Measurements from ENCODE around the gene ERCC3. TPM values are rescaled to one million over a fixed set of nuclear protein-coding genes. Genes with fewer than 3 reads are reported as not detected.

The ERCC3 gene
- total RNA-seq: 10 to 100 TPM; 21.6 to 22.1 TPM
- long read RNA-seq, transcript ERCC3-201 (15 exons, 2,750 nt): major isoform, 36 of 43 reads
- long read RNA-seq, partial matches to known transcripts: 4 of 43 reads
- long read RNA-seq, other reads (novel, unspliced or antisense): 2 of 43 reads

GRCh38 chr2:127293748-127294562 is at the start of gene ERCC3:
TSS of gene ERCC3 (minus strand) at chr2:127294144. CDS start at chr2:127294081, 63 bp downstream.
- DNase-seq (peak; percentile 92), ATAC-seq (peak; percentile 97 to 98)
- intact Hi-C loops (cut with DNase I): no loop called here

- no peak for DNase-seq
- no peak for ATAC-seq
- intact Hi-C loops (cut with DNase I): no loop called here
Observed at GRCh38 chr2:127343277-127343676, 49.3 kb upstream of the ERCC3 start.

DNA sequence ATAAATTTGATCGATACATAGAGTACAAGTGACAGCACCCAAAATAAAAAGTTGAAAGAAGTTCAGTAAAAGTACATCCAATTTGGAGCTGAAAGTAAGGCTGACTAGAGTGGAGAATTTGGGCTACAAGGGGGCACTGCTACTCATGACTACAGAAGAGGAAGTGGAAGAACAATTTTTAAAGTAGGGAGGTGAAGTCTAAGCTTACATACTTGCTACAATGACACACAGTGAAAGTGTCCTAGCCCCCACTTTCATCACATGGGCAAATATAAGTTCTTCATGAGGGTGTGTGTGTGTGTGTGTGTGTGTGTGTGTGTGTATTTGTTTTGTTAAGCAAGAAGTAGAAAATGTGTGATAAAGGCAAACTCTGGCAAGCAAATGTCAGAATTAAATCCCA is 48.2 kb upstream of the ERCC3 start:
- ATAC-seq: no peak
- intact Hi-C loops (cut with DNase I): no loop called here
- no peak for DNase-seq

DNA sequence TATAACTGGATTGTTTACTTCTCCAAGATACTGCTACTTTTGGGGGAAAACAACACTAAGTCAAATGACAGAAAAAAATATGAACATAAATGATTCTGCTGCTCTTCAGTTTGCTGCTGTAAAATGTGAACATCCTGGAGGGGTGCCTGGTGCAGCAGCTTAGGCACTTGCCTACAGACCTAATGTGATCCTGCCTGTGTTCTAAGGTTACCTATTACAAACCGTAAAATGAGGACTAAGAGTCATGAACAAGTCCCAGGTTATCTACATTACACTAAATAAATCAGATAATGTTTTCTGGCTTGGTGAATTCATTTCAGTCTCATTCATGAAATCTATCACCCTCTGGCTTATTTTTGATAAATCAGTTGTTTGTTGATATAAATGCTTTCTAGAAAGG is 38.4 kb upstream of the ERCC3 start:
- ATAC-seq (no peak), DNase-seq (no peak)
- intact Hi-C loops (cut with DNase I): no loop called here

- no peak for ATAC-seq
- no peak for DNase-seq
- intact Hi-C loops (cut with DNase I): no loop called here
Observed at GRCh38 chr2:127330753-127331152, 36.8 kb upstream of the ERCC3 start.

GRCh38 chr2:127326289-127326945 is 32.5 kb upstream of the ERCC3 start:
- DNase-seq: no peak
- ATAC-seq: peak in 1 of 2 donors; percentile 75
- intact Hi-C loops (cut with DNase I): loop anchor here in 1 of 2 donors (10.0 kb wide), 1 partner anchor 148 kb away; no protein-coding TSS in a partner anchor

- DNase-seq (no peak), ATAC-seq (peak in 1 of 2 donors; percentile 63)
- intact Hi-C loops (cut with DNase I): loop anchor here (2.0 to 10.0 kb wide), 2 partner anchors 150 to 154 kb away; no protein-coding TSS in a partner anchor
Observed at GRCh38 chr2:127324635-127325034, 30.7 kb upstream of the ERCC3 start.

DNA sequence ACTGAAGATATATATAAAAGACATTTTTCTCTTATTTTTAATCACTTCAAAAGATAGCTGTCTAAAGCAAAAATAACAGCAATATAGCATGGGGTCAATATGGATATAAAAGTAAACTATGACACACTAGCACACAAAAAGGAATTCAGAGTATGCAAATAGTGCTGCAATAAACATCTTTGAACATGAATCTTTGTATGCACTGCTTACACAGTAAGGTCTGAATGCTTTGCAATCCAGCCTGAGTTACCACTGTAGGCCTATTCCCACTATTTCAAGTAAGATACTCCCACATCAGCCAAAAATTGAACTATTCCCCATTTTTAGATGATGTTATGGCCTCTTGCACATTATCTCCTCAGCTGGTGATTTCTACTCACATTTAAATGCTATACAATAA is 27.4 kb upstream of the ERCC3 start:
- ATAC-seq (no peak), DNase-seq (no peak)
- intact Hi-C loops (cut with DNase I): loop anchor here in 1 of 2 donors (10.0 kb wide), 1 partner anchor 153 kb away; no protein-coding TSS in a partner anchor

- DNase-seq: no peak
- no peak for ATAC-seq
- intact Hi-C loops (cut with DNase I): loop anchor here in 1 of 2 donors (10.0 kb wide), 1 partner anchor 154 kb away; no protein-coding TSS in a partner anchor
Observed at GRCh38 chr2:127320586-127321275, 26.8 kb upstream of the ERCC3 start.

DNA sequence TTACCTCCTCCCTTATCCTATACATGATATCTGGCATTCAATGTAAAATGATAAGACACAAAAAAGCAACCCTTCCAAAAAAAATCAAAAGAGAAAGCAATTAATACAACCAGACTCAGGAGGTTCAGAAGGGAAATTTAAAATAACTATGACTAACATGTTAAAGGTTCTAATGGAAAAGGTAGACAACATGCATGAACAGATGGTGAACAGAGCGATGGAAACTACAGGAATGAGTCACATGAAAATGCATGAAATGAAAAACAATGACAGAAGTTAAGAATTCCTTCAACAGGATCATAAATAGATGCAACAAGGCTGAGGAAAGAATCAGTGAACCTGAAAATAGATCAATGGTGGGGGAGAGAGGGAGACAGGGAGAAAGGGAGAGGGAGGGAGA is 26.1 kb upstream of the ERCC3 start:
- DNase-seq (no peak), ATAC-seq (no peak)
- intact Hi-C loops (cut with DNase I): loop anchor here in 1 of 2 donors (10.0 kb wide), 1 partner anchor 155 kb away; no protein-coding TSS in a partner anchor

DNA sequence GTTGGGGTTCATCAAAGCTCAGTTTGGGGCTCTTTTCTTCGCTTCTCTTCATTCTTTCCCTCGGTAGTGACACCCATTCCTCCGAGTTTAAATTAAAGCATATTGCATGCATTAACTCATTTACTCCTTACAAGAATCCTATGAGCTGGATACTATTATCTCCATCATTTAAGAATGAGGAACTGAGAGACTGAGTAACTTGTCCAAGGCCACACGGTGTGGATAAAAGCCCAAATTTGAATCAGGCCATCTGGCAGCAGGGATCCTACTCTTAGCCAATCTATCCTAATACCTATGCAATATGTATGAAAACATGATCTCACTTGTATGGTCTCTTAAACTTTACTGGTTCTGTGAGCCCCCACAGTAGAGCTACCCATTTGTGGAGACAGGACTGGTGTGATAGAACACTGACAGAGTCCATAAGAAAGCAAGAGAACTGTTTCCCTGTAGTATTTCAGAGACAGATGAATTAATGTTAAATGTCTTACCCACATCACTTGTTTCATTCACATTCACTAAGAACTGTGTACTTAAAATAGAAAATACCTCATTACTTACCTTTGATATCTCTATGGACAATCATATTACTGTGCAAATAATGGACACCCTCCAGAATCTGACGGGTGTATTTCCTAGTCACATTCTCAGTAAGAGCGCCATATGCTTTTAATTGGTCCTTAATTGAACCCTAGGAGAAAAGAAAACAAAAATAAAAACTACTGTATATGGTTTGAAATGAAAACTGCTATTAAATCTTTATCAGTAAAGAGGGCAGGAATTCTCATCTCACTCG is 20.4 kb upstream of the ERCC3 start:
- intact Hi-C loops (cut with DNase I): no loop called here
- DNase-seq: no peak
- no peak for ATAC-seq

DNA sequence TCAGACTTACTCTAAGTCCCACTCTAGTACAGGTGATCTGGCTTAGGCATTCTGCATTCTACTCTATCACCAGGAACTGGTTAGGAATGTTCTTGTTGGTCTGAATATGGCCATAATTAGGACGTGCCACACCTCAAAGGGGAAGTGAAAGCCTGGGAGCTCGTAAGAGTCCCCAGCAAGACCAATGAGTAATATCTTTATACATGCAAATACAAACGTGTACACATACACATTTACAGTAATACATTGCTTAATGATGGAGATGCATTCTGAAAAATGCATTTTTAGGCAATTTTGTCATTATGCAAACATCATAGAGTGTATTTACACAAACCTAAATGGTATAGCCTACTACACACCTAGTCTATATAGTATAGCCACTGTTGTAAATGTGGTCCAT is 19.5 kb upstream of the ERCC3 start:
- DNase-seq (no peak), ATAC-seq (no peak)
- intact Hi-C loops (cut with DNase I): no loop called here

DNA sequence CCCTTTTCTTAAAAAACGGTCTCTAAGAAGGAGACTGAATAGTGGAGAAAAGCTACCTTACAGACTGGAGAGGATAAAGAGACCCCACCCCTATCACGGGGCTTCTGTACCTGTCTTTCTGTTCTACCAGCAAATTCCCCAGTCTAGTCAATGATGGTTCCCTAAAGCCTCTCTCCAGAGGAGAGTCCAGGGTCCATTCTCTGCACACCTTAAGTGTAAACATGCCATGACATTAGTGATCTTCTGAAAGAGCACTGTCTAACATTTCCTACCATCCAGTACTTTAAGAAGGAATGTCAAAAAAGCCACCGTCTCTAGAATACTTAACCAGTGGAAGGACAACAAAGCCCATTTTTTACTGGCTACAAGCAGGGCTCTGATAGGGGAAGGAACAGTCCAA is 17.0 kb upstream of the ERCC3 start:
- DNase-seq: no peak

DNA sequence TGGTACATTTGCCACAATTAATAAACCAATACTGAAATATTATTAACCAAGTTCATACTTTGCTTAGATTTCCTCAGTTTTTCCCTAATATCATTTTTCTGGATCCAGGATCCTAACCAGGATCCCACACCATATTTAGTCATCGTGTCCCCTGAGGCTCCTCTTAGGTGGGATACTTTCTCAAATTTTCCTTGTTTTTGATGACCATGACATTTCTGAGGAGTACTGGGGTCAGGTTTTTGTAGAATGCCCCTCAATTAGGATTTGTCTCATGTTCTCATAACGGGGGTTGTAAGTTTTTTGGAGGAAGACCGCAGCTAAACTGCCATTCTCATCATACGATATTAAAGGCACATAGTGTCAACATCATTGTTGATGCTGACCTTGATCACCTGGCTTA is 15.5 kb upstream of the ERCC3 start:
- no peak for DNase-seq
- intact Hi-C loops (cut with DNase I): no loop called here
- ATAC-seq: no peak

More for the DNA sequence above, 17.0 kb upstream of the ERCC3 start:
- intact Hi-C loops (cut with DNase I): no loop called here
- no peak for ATAC-seq

- ATAC-seq (no peak), DNase-seq (no peak)
- intact Hi-C loops (cut with DNase I): no loop called here
Observed at GRCh38 chr2:127308586-127309138, 14.7 kb upstream of the ERCC3 start.

GRCh38 chr2:127305990-127306585 is 12.1 kb upstream of the ERCC3 start:
- intact Hi-C loops (cut with DNase I): no loop called here
- no peak for DNase-seq
- no peak for ATAC-seq

DNA sequence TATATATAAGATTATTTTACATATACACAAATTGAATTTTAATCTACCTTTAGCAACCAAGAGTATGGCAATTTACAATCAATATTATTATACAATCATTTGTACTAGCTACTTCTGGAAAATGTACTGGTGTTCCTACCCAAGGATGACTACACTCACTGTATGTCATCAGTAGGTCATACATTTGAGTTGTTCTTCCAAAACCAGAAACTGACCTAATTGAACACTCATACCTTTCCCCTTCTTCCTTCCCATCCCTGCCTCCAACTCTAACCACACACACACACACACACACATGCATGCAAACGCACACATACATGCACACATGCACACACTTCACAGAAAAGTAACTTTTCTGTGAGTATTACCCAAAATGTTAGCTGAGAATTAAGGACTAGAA is 8.2 kb upstream of the ERCC3 start:
- intact Hi-C loops (cut with DNase I): no loop called here
- ATAC-seq: no peak

DNA sequence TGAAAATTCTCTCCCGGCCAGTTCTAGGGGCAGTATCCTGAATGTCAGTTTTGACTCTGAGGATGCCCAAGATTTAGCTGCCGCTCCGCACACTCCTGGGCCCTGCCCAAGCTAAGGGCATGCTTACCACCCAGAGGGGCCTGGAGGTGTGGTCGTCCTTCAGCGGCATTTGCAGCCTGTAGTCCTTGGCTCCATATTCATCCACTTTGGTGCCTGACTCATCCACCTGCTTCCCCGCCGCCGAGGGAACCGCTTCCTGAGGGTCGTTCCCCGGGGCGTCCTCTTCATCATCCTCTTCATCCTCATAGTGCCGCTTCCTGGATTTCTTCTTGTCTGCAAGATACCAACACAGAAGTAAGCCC is 577 bp downstream of the ERCC3 start:
- peak; percentile 13 to 31 for ATAC-seq
- intact Hi-C loops (cut with DNase I): no loop called here
- no peak for DNase-seq

More for the DNA sequence above, 8.2 kb upstream of the ERCC3 start:
- DNase-seq: no peak
